Coronary artery (tissue), 2 donors: ENCODE measurements around the gene TBR1.

ENCODE experiments used
- DNase-seq: peaks from one replicate; pipeline ENCODE4 v3.0.0-alpha.2; 2017; ENCODE audit warnings: low spot score
- H3K27ac ChIP-seq, 2 donors: fragments of 200-600 bp; sonication (generic); one replicate each; pipeline ENCODE4 v1.5.1; 2016 to 2019
- H3K4me3 ChIP-seq: fragments of 200-600 bp; sonication (generic); 2 replicates; pipeline ENCODE4 v1.5.1; 2016; ENCODE audit warnings: mild to moderate bottlenecking, moderate library complexity
- TF ChIP-seq, protein P1 (sequence below): fragments of 200-600 bp; sonication (generic); IDR thresholded peaks from one replicate; pipeline ENCODE4 v1.5.1; 2019; ENCODE audit warnings: antibody characterized with exemption

TBR1 gene

DNA sequence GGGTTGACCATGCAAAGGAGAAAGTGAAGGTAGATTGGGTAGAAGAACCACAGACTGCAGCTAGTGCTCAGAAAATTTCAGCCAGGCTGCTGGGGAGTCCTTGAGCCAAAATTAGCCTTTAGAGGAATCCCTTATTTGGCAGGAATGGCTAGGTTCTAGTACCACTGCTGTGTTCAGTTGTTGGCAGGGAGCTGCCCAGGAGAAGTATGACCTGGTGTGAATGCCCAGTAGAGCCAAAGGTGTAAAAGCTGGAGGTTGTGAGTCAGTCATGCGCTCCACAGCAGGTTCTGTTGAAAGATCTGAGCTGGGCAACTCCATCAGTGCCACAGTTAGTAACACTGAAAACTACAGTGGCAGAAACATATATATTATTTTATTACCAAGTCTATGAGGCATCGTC is 36.4 kb upstream of the TBR1 start:
- no peak for DNase-seq
- Histone ChIP-seq H3K27ac (no peak overlapping the region), H3K4me3 (no peak overlapping the region)
- TF ChIP-seq, protein P1, sequence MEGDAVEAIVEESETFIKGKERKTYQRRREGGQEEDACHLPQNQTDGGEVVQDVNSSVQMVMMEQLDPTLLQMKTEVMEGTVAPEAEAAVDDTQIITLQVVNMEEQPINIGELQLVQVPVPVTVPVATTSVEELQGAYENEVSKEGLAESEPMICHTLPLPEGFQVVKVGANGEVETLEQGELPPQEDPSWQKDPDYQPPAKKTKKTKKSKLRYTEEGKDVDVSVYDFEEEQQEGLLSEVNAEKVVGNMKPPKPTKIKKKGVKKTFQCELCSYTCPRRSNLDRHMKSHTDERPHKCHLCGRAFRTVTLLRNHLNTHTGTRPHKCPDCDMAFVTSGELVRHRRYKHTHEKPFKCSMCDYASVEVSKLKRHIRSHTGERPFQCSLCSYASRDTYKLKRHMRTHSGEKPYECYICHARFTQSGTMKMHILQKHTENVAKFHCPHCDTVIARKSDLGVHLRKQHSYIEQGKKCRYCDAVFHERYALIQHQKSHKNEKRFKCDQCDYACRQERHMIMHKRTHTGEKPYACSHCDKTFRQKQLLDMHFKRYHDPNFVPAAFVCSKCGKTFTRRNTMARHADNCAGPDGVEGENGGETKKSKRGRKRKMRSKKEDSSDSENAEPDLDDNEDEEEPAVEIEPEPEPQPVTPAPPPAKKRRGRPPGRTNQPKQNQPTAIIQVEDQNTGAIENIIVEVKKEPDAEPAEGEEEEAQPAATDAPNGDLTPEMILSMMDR: no peak

DNA sequence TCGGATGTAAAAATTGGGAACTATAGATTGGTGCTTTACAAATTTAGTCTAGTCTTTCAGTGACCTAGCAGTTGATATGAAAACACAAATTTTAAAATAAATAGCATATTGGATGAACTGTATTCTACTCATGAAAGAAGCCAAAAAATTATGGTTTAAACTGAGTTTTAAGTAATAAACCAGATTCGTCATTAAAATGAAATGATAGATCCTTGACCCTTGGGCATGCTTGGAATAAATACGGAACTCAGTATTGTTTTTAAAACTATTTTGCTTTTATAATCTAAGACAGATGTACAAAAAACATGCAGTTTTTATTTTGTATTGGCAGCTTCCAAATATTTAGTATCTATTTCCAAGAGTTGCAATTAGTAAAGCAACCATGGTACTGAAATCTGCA is 34.6 kb upstream of the TBR1 start:
- no peak for DNase-seq
- TF ChIP-seq, protein P1: no peak
- H3K4me3 ChIP-seq: no peak overlapping the region
- no peak overlapping the region for H3K27ac ChIP-seq

DNA sequence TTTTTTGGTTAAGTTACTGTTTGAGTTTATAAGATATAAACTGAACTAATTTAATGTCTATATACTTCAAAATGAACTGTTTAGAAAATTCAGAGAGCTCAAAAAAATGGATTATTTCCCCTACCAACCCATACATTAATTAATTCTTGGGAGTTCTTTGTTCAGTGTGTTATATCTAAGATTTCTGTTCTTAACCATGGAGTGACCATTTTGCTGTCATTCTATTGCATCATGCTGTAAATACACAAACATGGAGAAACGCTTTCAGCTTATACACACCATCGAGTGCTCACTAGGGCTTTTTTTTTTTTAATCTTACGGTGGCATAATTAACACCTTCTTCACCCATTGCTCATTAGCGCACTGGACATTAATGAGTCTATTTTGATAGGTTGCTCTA is 33.4 kb upstream of the TBR1 start:
- TF ChIP-seq, protein P1: no peak
- H3K27ac ChIP-seq: no peak overlapping the region
- no peak overlapping the region for H3K4me3 ChIP-seq
- no peak for DNase-seq

DNA sequence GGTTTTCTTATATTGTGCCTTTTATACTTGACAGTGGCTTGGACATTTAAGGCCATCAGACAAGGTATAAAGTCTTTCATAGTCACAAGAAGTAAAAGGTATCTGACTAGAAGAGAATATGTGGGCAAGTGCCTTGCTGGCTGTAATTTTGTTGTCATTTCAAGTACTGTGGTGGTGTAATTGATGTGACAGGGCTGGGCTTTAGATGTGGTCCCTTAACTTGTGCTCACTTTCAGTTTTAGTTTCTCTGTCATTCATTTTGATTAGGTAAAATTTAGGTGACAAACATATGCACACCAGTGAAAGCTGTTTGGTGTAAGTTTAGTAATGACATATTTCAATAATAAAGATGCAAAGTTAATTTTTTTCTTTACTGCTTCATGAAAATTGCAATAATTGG is 31.2 kb upstream of the TBR1 start:
- no peak for DNase-seq
- Histone ChIP-seq H3K27ac (no peak overlapping the region), H3K4me3 (no peak overlapping the region)
- TF ChIP-seq, protein P1: no peak

DNA sequence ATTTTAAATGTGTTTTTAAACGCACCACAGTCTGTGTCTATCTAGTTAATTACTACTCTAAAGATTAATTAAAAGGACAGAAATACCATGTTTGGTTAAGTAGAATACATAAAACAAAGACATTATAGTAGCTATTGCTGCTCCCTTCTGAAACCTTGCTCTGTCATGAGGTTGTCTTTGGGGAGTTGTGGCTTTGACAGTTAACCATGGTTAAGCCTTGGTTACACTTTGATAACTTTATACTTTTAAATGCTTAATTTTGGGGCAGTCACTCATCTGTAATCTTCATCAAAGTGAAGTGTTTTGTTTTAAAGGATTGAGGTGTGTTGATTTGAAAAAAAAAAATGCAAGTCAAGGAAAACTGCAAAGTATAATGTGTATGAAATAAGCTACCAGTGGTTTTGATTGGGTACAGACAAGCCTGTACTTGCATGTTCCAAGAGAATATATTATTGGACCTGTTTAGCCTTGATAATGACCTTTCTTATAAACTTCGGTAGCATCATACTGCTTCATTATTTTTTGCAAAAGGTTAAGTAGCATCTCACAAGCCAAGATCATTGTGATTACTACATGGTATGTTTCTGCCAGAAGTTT is 29.8 kb upstream of the TBR1 start:
- no peak for DNase-seq
- TF ChIP-seq, protein P1: no peak
- Histone ChIP-seq H3K27ac (no peak overlapping the region), H3K4me3 (no peak overlapping the region)

DNA sequence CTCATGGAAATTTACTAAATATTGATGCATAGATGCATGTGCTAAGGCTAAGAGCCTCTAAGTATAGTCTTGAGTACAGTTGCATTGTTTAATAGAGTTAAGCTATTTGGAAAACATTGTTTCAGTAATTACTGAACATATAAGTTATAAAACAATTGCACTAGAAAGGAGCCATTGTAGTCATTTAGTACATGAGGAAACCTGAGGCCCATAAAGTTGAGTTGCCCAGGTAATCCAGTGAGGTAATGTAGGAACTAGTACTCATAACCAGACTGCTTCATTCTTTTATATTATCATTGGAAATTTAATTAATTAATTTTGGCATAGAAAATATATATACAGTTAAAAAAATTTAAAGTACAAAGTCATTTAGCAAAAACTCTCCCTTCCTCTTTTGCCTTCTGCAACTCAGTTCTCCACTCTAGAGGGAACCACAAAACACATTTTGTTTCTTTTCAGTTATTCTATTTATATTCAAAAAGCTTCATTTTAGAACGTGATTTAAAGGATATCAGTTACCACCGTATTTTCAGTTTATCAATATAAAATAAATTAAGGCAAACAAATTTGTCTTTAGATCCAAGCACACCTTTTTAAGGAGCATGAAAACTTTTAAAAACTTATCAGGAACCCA is 27.8 kb upstream of the TBR1 start:
- TF ChIP-seq, protein P1: no peak
- no peak for DNase-seq
- Histone ChIP-seq H3K4me3 (no peak overlapping the region), H3K27ac (no peak overlapping the region)
